MG63 (cell line): ENCODE data around the gene ZDHHC14. TPM values are rescaled to one million over a fixed set of nuclear protein-coding genes. Genes with fewer than 3 reads are reported as not detected.
"Not testable (repeated sequence)": the region's sequence is repeated elsewhere in the genome, so short reads cannot be mapped to it uniquely, and the experiment has no call there.

Experiments
- DNase-seq: peaks from one replicate; pipeline ENCODE4 v3.0.0-alpha.2; 2020
- H3K27me3 ChIP-seq: fragments of 250-450 bp; sonication (Bioruptor Pico); 2 replicates; pipeline ENCODE4 v1.5.1; 2020; ENCODE audit warnings: mild to moderate bottlenecking, moderate library complexity
- H3K36me3 ChIP-seq: fragments of 250-450 bp; sonication (Bioruptor Pico); 2 replicates; pipeline ENCODE4 v1.5.1; 2020; ENCODE audit warnings: mild to moderate bottlenecking, moderate library complexity
- H3K4me3 ChIP-seq: fragments of 250-450 bp; sonication (Bioruptor Pico); 2 replicates; pipeline ENCODE4 v1.5.1; 2020; ENCODE audit warnings: mild to moderate bottlenecking, moderate library complexity
- H3K9me3 ChIP-seq: fragments of 250-450 bp; sonication (Bioruptor Pico); 2 replicates; pipeline ENCODE4 v1.5.1; 2020; ENCODE audit warnings: mild to moderate bottlenecking, moderate library complexity
- total RNA-seq: library from RNA; depleted of rRNA; stranded (reverse); fragments of >200 nt; shearing (Covaris generic); gene quantifications from 2 replicates; pipeline ENCODE4 v1.2.3, GENCODE V29; 2014; ENCODE audit warnings: low replicate concordance

ZDHHC14 gene
- total RNA-seq, 1 experiment from 2014 or later = 4.4 TPM

DNA sequence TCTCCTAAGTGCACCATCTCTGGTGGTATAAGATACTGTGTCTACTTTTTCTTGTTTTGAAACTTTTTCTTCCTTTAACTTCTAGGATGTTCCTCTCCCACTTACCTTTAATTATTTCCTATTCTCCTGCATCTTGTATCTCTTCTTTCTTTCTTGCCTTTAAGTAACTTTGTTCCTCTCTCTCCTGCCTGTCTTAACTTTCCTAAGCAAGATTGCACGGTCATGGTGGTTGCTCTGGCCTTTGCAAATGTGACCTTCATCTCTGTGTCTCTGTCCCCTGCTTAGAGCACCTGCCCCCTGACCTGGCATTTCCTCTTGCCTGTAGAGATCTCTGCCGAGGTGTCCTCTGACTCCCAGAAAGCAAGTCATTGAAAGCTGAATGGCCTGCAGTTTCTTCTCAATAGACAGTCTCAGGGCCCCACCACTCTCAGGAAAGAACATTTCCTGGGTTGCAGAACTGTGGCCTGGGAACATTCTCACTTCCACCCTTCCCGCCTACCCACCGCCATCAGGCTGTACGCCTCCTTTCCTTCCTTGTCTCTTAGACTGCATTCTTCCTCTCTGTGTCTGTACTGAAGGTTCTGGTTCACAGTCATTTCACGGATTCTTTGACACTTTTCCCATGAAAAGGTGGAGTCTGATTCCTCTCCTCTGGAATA is 12.8 kb downstream of the ZDHHC14 start:
- DNase-seq = no peak
- Histone ChIP-seq H3K27me3 (no peaks in the 10 kb centered on the region), H3K9me3 (peaks cover 17% of the 10 kb centered on the region), H3K36me3 (no peaks in the 10 kb centered on the region), H3K4me3 (no peak overlapping the region)

DNA sequence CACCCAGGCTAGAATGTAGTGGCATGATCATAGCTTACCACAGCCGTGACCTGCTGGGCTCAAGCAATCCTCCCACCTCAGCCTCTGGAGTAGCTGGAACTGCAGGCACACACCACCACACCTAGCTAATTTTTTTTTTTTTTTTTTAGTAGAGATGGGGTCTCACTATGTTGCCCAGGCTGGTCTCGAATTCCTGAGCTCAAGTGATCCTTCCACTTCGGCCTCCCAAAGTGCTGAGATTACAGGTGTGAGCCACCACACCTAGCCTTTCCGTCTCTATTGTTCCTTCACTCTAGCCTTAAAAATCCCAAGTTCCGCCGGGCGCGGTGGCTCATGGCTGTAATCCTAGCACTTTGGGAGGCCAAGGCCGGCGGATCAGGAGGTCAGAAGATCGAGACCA is 14.2 kb downstream of the ZDHHC14 start:
- not testable (repeated sequence) for H3K27me3 ChIP-seq, DNase-seq, H3K4me3 ChIP-seq, H3K36me3 ChIP-seq
- peaks cover 11% of the 10 kb centered on the region for H3K9me3 ChIP-seq

DNA sequence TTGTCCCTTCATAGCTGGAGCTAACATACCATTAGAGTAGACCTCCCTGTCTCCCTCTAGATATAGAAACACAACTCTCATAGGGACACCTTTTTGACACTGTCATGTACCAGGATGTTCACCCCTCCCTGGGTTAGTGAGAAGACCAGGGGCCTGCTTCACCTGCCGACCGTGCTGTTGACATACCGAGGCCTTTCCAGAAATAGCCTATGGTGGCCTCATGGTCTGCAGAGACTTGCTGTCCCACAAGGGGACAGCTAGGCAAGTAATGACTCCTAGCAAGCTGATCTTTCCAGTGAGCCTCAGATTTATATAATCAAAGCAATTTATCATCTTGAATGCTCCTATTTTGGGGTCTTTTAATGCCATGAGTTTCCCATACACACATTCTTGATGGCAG is 15.0 kb downstream of the ZDHHC14 start:
- H3K36me3 ChIP-seq = no peaks in the 10 kb centered on the region
- no peaks in the 10 kb centered on the region for H3K27me3 ChIP-seq
- no peak overlapping the region for H3K4me3 ChIP-seq
- H3K9me3 ChIP-seq = peaks cover 8% of the 10 kb centered on the region
- DNase-seq = no peak

DNA sequence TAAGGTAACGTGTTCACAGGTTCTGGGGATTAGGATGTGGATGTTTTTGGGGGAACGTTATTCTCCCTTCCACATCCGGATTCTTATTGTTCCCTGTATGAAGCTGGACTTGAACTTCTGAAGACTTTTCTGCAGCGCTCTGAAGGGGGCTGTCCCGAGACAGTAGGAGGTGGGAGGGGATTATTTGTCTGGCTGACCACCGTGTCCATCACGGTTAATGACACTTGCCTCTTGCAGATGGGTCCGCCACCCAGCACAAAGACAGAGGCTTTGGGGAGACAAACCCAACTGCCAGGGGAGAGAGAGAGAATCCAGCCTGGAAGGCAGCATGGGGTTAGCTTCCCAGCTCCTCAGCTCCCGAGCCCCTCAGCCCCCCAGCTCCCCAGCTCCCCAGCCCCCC is 16.7 kb downstream of the ZDHHC14 start:
- no peaks in the 10 kb centered on the region for H3K27me3 ChIP-seq
- no peak for DNase-seq
- H3K36me3 ChIP-seq = no peaks in the 10 kb centered on the region
- no peaks in the 10 kb centered on the region for H3K9me3 ChIP-seq
- H3K4me3 ChIP-seq = no peak overlapping the region

DNA sequence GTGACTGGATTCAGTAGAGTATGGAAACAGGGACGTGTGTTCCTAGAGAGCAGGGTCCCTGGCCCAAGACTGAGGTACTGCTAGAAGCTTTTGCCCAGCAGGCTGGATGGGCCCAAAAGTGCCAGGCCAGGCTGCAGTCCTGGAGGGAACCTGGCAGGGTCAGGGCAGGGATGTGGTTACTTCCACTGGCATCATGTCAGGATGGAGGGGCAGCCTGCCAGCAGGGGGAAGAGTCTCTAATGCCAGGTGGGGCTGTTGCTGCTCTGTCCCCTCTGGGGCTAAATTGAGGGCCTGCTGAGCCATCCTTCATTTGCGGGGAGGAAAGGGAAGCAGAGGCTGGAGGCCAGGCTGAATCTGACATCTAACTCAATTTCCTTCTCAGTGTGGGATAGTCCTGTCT is 17.2 kb downstream of the ZDHHC14 start:
- Histone ChIP-seq H3K27me3 (no peaks in the 10 kb centered on the region), H3K9me3 (no peaks in the 10 kb centered on the region), H3K4me3 (no peak overlapping the region), H3K36me3 (no peaks in the 10 kb centered on the region)
- peak; percentile 12 for DNase-seq

DNA sequence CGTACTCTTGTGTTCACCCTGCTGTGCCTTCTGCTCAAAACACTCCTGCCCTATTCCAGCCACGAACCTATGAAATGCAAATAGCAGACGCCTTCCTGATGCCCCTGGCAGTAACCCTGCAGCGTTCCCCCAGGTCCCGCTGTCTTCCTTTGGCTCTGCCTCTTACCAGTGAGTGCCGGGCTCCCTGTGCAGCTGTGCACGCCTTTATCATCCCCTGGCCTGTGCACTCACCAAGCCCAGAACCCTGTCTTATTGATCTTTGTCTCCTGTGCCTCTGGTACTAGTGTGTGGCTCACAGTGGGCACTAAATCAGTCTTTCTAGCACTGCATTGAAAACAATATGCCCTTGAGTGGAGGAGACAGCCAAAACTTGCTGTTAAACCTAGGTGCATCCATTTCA is 19.7 kb downstream of the ZDHHC14 start:
- Histone ChIP-seq H3K36me3 (no peaks in the 10 kb centered on the region), H3K27me3 (no peaks in the 10 kb centered on the region), H3K4me3 (no peak overlapping the region), H3K9me3 (no peaks in the 10 kb centered on the region)
- DNase-seq = no peak

DNA sequence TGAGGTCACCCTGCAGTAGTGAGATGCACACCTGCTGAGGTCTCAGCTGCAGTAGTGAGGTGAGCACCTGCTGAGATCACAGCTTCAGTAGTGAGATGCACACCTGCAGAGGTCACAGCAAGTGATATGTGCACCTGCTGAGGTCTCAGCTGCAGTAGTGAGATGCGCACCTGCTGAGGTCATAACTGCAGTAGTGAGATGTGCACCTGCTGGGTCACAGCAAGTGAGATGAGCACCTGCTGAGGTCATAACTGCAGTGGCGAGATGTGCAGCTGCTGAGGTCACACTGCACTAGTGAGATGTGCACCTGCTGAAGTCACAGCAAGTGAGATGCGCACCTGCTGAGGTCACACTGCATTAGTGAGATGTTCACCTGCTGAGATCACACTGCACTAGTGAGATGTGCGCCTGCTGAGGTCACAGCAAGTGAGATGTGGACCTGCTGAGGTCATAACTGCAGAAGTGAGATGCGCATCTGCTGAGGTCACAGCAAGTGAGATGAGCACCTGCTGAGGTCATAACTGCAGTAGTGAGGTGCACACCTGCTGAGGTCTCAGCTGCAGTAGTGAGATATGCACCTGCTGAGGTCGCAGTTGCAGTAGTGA is 20.8 kb downstream of the ZDHHC14 start:
- Histone ChIP-seq H3K9me3 (no peaks in the 10 kb centered on the region), H3K27me3 (no peaks in the 10 kb centered on the region), H3K4me3 (no peak overlapping the region), H3K36me3 (no peaks in the 10 kb centered on the region)
- no peak for DNase-seq

DNA sequence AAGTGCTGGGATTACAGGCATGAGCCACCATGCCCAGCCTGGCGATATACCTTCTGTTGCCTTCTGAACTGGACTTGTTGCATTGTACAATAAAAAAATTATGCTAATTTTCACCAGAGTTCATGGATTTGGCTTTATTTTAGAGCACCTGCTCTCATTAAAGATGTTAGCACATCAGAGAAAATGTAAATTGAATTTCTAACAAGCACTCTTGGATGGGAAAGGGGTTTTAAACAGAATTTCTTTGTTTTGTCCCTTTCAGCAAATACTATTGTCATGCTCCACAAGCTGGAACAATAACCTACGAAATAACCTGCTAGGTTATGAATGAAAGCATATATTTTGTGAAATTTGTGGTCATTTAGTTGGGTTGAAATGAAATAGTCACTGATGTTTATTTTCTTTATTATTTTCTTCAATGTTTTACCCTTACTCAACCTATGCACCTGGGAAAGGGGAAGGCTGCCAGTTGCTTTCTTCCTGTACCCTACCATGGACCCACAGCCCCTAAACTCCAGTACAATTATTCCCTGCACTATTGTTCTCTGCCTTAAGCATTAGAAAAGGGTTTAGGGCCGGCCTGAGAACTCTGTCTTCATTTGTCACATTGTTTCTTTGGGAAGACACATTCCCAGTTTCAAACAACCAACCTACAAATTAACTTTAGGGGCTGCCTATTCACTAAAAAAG is 22.2 kb downstream of the ZDHHC14 start:
- no peaks in the 10 kb centered on the region for H3K36me3 ChIP-seq
- H3K9me3 ChIP-seq = no peaks in the 10 kb centered on the region
- no peak for DNase-seq
- no peak overlapping the region for H3K4me3 ChIP-seq
- H3K27me3 ChIP-seq = no peaks in the 10 kb centered on the region

DNA sequence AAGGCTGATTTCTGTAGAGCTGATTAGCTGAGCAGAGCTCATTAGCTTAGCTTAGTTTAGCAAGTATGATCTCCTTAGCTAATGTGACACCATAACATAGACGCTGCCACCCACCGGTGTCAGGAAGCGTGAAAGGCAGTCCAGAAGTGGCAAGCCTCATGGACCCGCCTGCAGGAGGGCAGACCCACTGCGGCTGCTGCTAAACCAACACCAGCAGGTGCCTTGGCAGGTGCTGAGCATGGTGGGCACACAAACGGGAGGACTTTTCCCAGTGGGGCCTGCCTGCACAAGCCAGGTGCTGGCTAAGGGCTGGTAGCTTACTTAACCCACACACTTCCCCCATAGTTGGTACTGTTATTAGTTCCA is 22.7 kb downstream of the ZDHHC14 start:
- H3K4me3 ChIP-seq = no peak overlapping the region
- no peaks in the 10 kb centered on the region for H3K9me3 ChIP-seq
- H3K36me3 ChIP-seq = no peaks in the 10 kb centered on the region
- no peaks in the 10 kb centered on the region for H3K27me3 ChIP-seq
- DNase-seq = no peak

DNA sequence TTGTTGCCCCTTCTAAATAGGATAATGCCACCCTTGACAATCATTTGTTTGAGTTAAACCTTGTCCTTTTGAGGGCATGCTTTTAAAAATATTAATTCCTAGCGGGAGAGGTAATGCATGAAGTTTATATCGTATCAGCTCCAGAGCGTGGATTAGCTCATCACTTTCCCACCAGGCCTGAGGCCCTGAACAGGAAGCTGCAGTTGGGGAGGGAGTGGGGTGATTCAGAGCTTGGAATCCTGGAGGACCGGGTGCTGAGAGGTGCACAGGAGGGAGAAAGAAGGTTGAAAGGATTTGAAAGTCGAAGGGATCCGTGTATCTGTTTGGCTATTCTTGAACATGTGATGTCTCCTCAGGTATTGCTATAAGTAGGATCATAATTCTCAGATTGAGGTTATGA is 25.0 kb downstream of the ZDHHC14 start:
- Histone ChIP-seq H3K9me3 (no peaks in the 10 kb centered on the region), H3K4me3 (no peak overlapping the region), H3K36me3 (no peaks in the 10 kb centered on the region), H3K27me3 (no peaks in the 10 kb centered on the region)
- no peak for DNase-seq

DNA sequence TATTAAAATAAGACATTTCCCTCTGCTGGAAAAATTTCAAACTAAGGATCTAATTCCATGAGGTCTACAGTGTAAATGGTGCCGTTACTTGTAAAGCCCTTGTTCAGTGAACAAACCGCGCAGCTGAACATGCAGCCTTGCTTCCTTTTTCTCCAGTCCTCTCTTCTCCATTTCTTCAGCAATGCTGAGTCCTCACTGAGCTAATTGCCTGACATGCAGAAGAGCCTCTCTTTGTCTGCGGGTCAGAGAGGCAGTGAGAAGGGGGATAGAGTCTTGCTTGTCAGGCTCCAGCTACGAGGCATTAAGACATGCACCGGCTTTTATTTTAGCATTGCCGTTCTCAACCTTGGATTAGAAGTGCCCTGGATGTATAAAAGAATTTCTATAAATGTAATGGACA is 25.7 kb downstream of the ZDHHC14 start:
- no peak for DNase-seq
- H3K36me3 ChIP-seq = no peaks in the 10 kb centered on the region
- H3K27me3 ChIP-seq = no peaks in the 10 kb centered on the region
- no peaks in the 10 kb centered on the region for H3K9me3 ChIP-seq
- H3K4me3 ChIP-seq = no peak overlapping the region

DNA sequence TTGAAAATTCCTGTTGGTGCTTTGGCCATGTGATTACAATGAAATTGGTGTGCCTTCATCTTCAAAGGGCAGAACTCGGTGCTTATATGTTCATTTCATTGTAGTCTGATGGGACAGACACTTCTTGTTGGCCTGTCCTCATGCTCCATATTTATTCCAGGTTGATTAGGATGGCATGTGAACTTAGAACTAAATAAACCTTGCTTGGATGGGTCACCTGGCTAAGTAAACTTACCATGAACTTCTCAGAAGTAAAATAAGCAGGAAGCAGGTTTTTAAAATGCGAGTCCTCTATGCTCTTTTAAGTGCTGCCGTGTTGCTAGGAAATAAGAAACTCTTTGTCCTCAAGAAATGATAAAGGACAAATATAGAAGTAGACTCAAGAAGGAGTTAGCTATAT is 26.7 kb downstream of the ZDHHC14 start:
- H3K27me3 ChIP-seq = no peaks in the 10 kb centered on the region
- H3K4me3 ChIP-seq = no peak overlapping the region
- no peaks in the 10 kb centered on the region for H3K36me3 ChIP-seq
- no peak for DNase-seq
- no peaks in the 10 kb centered on the region for H3K9me3 ChIP-seq

DNA sequence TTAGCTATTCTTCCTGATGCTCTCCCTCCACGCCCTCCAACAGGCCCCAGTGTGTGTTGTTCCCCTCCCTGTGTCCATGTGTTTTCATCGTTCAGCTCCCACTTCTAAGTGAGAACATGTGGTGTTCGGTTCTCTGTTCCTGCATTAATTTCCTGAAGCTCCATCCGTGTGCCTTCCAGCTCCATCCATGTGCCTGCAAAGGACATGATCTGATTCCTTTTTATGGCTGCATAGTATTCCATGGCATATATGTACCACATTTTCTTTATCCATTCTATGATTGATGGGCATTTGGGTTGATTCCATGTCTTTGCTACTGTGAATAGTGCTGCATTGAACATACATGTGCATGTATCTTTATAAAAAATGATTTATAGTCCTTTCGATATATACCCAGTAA is 27.4 kb downstream of the ZDHHC14 start:
- H3K4me3 ChIP-seq = not testable (repeated sequence)

DNA sequence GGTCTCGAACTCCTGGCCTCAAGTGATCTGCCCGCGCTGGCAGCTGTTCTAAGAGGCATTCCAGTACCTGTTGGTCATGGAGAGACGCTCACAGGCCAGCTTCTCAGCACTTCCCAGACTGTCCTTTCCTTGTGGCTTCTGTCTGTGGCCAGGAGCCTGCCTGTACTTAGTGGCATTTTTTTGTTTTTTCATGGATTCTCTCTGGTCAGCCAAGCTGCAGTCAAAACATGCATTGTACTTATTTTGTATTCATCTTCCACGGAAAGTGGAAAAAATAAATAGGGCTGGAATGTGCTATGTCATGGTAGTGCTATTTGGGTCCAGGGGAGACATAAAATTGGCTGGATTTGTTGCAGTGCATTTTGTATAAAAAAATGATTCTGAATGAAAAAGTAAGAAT is 29.1 kb downstream of the ZDHHC14 start:
- Histone ChIP-seq H3K36me3 (no peaks in the 10 kb centered on the region), H3K27me3 (no peaks in the 10 kb centered on the region), H3K4me3 (no peak overlapping the region), H3K9me3 (no peaks in the 10 kb centered on the region)
- no peak for DNase-seq

More for the DNA sequence above, 27.4 kb downstream of the ZDHHC14 start:
- H3K36me3 ChIP-seq, H3K9me3 ChIP-seq, H3K27me3 ChIP-seq, DNase-seq: not testable (repeated sequence)

DNA sequence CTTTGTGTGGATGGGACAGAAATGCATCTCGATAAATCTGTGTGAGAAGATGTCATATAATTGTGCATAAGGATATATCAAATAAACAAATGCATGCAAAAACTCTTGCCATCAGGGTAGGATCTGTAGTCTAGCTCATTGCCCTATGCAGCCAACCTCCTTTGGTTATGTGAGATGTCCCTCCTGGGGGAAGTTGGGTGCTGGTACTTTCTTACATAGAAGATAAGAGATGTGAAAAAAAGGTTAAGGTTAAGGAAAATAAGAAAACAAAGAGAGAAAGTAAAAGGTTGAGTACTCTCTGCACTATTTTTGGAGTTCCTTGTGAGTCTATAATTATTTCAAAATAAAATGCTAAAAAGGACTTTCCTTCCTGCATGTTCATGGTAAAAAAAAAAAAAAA is 30.4 kb downstream of the ZDHHC14 start:
- Histone ChIP-seq H3K36me3 (no peaks in the 10 kb centered on the region), H3K27me3 (no peaks in the 10 kb centered on the region), H3K9me3 (no peaks in the 10 kb centered on the region), H3K4me3 (no peak overlapping the region)
- DNase-seq = no peak

DNA sequence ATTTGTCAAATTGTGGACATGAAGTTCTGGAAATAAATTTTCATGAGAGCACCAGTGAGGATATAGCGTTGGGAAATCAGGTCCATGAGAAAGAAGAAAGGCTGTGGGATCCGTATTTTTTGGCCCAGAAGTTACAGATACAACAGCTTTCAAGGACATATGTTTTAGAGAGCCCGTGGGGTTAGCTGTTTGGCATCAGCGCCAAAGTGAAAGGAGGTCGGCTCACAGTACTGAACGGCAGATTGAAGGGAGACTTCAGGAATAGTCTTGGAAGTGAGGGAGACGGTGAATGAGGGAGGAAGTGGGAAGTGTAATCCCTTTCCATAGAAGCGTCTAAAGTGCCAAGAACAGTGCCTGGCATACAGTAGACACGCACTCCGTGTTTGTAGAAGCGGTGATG is 31.8 kb downstream of the ZDHHC14 start:
- DNase-seq = no peak
- Histone ChIP-seq H3K9me3 (no peaks in the 10 kb centered on the region), H3K4me3 (no peak overlapping the region), H3K27me3 (no peaks in the 10 kb centered on the region), H3K36me3 (no peaks in the 10 kb centered on the region)

DNA sequence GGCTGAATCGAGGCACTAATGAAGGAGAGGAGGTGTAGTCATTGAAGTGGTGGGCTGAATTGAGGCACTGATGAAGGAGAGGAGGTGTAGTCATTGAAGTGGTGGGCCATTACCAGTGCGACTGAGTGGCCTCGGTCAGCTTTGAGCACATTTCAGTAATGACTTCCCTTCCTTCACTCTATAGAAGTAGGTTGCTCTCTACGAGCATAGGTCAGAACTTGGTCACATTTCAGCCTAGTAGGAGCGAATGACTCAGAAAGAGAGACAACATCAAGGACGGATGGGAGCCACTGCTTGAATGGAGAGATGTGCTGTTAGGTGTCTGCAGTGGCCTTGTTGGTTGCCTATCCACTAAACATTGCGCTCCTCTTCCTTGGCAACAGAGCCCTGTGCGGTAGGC is 39.5 kb downstream of the ZDHHC14 start:
- Histone ChIP-seq H3K27me3 (no peaks in the 10 kb centered on the region), H3K9me3 (no peaks in the 10 kb centered on the region), H3K36me3 (no peaks in the 10 kb centered on the region), H3K4me3 (no peak overlapping the region)
- DNase-seq = no peak

DNA sequence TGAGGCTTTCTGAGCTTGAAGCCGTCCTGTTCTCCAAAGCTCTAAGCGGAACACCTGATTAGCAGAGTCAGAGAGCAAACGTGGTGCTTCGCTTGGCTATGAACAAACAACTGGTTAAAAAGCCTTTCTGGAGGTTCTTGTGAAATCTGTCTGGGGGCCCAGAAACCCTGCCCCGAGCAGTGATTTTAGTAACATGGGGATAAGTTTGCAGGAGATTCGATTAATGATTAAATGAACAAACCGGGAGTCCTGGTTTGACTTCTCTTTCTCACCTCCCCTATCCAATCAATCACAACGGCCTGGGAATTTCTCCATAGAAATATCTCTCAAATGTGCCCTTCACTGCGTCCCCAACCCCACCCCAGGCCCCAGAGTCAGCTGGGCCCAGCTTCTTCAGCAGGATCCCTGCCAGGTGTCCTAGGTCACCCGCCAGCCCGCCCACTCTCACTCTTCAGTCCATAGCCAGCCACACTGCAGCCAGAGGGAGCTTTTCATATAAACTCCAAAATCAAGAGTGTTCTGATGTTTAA is 43.6 kb downstream of the ZDHHC14 start:
- no peaks in the 10 kb centered on the region for H3K36me3 ChIP-seq
- H3K9me3 ChIP-seq = no peaks in the 10 kb centered on the region
- no peaks in the 10 kb centered on the region for H3K27me3 ChIP-seq
- DNase-seq = no peak
- no peak overlapping the region for H3K4me3 ChIP-seq
